Left colon (tissue), 2 donors: Measurements from ENCODE around the gene RACK1. TPM values are rescaled to one million over a fixed set of nuclear protein-coding genes. Genes with fewer than 3 reads are reported as not detected.
A peak's percentile ranks its signal among the peaks of the same experiment; 100 is the strongest.

Experiments
- ATAC-seq: fragments of 200-7000 bp; cut with Tn5 transposase; one replicate; pipeline ENCODE4 v1.9.1; 2020; ENCODE audit warnings: mild to moderate bottlenecking, moderate library complexity
- DNase-seq, 2 donors: peaks; one replicate each; pipeline ENCODE4 v3.0.0-alpha.2; 2020
- intact Hi-C, 2 donors: fragments of 100-400 bp; cut with DNase I in 1 of 2; cut with micrococcal nuclease in 1 of 2; formaldehyde crosslinking; loops; one replicate each; pipeline versions ENCODE4 v1.11.2 to v1.14.0; 2022; cut with DNase I, micrococcal nuclease
- microRNA-seq, 2 donors: library from miRNA; unstranded; fragments of <30 nt; microRNA quantifications; one replicate each; pipeline versions ENCODE4 v1.1.0 to v1.2.0, GENCODE V29; 2020
- total RNA-seq, 2 donors: library from RNA; stranded (reverse); fragmentation: NEBNext Ultra II Directional; extraction: Animal tissue kit (Norgen Biotek cat#: 25700); gene quantifications; one replicate each; pipeline ENCODE4 v1.2.1, GENCODE V29; 2021
- donor health status: DM: no; HTN: no; CAD: no.
- donor health status: DM: yes; HTN: yes; CAD: no.

The RACK1 gene
- total RNA-seq, 2 donors from 2014 or later = 1,192 to 1,207 TPM

DNA sequence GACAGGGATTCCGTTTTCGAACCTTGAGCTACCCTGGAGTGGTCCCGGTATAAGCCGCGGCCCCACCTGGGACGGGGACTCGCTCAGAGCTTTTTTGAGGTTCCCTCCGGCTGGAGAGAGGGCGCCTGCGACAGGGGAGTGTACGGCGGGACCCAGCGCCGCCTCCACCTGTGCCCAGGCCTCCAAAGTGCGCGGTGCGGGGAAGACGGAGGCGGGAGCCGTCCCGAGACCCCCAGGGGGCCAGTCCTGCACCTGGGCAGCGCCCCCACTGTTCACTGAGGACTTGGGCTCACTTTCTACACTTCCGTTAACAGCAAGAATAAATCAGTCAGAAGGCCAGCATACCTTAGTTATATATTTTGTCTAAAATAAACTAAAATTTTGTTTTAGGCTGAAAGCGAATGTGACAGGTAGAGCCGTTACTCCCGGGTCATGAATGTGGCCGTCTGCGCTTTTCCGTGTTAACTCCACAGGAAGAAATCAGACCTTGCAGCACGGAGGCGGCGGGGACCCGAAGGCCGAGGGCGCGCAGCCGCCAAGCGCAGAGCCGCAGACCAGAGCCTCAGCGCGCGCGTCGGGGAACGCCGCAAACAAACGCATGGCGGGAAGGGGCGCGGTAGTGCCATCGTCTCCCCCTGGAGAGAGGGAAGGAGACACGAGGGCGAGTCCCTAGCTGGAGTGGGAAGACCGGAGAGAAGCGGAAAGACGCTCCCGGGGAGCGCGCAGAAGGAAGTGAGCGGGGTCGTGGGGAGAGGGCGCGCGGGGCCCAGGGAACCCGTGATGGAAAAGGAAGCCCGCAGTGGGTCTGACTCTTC lies 52.8 kb downstream of the RACK1 start:
- ATAC-seq (peak; percentile 28), DNase-seq (peak; percentile 52 to 65)
- intact Hi-C loops = no loop called here

DNA sequence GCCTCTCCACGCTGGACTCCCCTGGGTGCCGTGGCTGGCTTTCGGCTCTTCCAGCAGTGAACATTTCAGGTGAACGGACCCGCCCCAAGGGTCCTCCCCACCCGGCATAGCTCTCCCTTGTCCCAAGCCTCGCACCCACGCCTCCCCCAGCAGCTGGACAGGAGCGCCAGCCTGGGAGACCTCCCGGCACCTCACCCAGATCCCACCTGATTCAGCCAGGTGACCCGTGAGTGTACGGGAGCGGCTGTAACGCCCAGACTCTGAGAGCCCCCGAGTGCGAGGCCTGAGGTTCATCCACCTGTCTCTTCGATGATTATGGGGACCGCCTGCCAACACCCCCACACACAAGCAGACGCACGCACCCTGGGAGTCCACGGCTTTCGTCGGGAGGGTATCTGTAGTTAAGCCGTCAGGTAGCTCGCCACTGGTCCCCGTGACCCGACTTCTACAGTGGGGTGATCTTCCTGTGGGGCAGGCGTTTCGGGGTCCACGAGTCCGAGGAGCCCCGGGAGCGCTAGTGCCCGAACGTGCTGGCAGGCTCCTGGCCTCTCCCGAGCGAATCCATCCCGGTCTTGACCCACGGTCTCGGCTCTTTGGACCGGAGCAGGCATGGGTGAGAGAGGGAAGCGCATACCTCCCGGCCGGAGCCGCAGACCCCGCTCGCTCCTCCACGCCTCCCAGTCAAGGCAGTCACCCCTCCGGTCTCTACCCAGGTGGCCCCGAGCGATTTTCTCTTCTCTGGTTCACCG lies 53.6 kb downstream of the RACK1 start:
- ATAC-seq (no peak), DNase-seq (peak in 1 of 2 donors; percentile 59)
- intact Hi-C loops = loop anchor here in 1 of 2 donors (10.0 kb wide), 1 partner anchor 55 kb away; the partner anchor contains the start of gene RACK1

DNA sequence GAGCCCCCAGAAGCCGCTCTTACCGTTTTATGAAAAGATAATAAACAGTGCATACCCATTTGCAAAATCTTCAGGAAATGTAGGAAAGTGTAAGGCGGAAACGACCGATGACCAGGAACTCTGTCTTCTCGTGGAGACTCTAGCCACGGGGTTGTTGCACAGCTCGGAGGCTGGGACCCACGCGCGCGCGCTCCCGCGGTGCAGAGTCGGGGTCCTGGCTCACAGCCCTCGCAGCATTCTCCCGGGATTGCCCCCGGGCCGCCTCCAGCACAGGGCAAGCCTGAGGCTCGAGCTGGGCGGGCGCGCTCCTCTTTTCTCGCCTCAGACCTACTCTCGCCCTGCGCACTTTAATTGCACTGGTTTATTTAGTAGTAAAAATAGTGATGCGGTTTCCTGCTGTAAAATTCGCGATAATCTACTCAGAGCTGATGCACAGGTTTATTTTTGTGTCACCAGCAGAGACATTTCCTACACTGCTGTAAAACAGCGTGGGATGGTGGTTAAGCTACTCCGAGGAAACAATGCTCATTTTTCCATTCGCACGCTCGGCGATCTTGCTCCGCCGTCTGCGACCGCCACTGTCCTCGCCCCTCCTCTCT lies 54.2 kb downstream of the RACK1 start:
- intact Hi-C loops = loop anchor here in 1 of 2 donors (10.0 kb wide), 1 partner anchor 55 kb away; the partner anchor contains the start of gene RACK1
- ATAC-seq (peak; percentile 12), DNase-seq (peak in 1 of 2 donors; percentile 59)

DNA sequence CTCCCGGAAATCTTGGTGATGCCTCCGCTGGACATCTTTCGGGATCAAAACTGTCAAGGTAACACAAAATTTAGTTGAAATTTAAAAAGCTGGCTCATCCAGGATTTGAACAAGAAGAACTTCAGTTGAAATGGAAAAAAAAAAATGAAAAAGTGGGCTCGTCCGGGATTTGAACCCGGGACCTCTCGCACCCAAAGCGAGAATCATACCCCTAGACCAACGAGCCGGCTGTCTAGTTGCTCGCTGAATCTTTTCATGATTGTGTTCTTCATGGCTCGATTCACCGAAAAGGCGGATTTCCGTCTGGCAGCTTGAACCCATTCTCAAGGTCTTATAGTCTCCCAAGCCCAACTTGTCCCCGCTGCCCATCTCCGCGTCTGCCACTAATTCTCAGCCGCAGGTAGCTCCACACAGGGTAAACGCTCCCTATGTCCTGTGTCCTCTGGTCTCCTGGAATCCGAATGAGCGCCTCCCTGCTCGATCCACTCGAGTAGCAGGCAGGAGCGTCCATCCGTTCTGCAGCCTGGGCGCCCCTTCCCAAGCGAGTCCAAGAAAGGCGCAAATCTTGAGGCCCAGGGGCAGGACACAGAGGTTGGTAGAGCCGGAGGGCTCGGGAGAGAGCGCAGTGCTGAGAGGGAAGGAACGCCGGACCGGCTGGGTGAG lies 54.9 kb downstream of the RACK1 start:
- peak; percentile 9 for ATAC-seq
- peak; percentile 64 to 71 for DNase-seq
- intact Hi-C loops = loop anchor here in 1 of 2 donors (10.0 kb wide), 1 partner anchor 56 kb away; the partner anchor contains the start of gene RACK1

DNA sequence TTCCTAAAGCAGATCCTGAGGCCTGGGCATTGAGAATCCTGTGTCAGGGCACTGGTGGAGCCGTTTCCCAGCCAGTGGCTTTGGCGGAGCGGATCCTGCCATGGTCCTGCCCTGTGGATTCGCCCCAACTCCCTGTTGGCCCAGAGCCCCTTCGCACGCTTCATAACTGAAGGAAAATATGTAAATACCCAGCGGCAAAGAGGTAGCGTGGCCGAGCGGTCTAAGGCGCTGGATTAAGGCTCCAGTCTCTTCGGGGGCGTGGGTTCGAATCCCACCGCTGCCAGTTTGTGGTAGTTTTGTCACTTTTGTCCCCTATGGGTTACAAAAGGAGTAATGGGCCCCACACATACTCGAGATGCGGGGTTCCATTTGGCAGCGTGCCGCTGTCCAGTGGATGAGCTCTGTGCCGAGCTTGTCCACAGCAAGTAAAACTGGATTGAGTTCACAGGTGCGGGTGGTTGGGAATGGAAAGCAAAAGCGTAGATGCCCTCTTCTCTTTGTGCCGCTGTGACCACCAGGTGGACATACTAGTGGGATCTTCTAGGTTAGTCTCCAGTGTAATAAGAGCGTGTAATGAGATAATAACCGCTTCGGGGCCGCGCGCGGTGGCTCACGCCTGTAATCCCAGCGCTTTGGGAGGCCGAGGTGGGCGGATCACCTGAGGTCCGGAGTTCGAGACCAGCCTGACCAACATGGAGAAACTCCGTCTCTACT lies 56.0 kb downstream of the RACK1 start:
- intact Hi-C loops = loop anchor here in 1 of 2 donors (10.0 kb wide), 1 partner anchor 57 kb away; the partner anchor contains the start of gene RACK1
- DNase-seq (peak; percentile 66 to 69), ATAC-seq (no peak)

DNA sequence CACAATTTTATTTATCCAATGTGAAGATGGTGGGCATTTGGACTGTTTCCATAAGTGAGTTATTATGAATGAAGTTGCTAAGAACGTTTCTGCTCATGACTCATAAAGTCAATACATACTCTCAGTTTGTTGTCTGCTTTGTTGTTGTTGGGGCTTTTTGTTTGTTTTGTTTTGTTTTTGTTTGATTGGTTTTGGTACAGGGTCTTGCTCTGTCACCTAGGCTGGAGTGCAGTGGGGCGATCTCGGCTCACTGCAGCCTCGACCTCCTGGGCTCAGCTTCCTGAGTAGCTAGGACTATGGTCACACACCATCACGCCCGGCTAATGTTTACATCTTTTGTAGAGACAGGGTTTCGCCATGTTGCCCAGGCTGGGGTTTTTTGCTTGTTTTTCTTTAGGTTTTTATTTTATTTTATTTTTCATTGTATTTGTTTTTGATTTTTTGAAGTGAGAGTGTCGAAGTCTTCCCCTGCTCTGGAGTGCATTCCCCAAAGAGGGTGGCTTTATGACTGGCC lies 56.7 kb downstream of the RACK1 start:
- no peak for ATAC-seq
- DNase-seq = no peak
- intact Hi-C loops = loop anchor here in 1 of 2 donors (10.0 kb wide), 1 partner anchor 58 kb away; the partner anchor contains the start of gene RACK1

Small RNA genes within 50 kb of the gene (microRNA-seq; reads per million reads assigned to microRNA genes)
- gene MIR4638 = 0.53 to 1.4 reads per million in 2 donors

Other genes starting within 250 kb of the RACK1 start
- 1 to 10 TPM; 4.1 to 4.9 TPM for gene BTNL9, start 203.6 kb downstream of the RACK1 start, total RNA-seq
- gene OR2V1, start 112.7 kb downstream of the RACK1 start, total RNA-seq = not detected
- not detected for gene OR2V2, start 96.3 kb downstream of the RACK1 start, total RNA-seq
- 10 to 100 TPM in 1 of 2 donors, 1 to 10 TPM in 1; 5.8 to 14.2 TPM for gene TRIM7, start 38.7 kb downstream of the RACK1 start, total RNA-seq
- gene TRIM41, start 20.6 kb downstream of the RACK1 start, total RNA-seq = 10 to 100 TPM; 21.5 to 32.0 TPM
- 10 to 100 TPM; 11.4 to 13.1 TPM for gene TRIM52, start 17.2 kb upstream of the RACK1 start, total RNA-seq
- not detected for gene OR4F3, start 123.4 kb upstream of the RACK1 start, total RNA-seq